GM06990 (cell line): ENCODE measurements around the gene KL.

Source experiments
- DNase-seq: peaks from one replicate; pipeline ENCODE4 v3.0.0-alpha.2; 2011; ENCODE audit not compliant: insufficient read length; ENCODE audit errors: extremely low read depth
- H3K27me3 ChIP-seq: replicated peaks from 2 replicates; pipeline ENCODE4 v1.6.0; 2011; ENCODE audit warnings: low read length; ENCODE audit not compliant: control insufficient read depth, insufficient read depth
- H3K36me3 ChIP-seq: 2 replicates; pipeline ENCODE4 v1.5.1; 2011; ENCODE audit warnings: low read length; ENCODE audit not compliant: control insufficient read depth, insufficient read depth
- H3K4me3 ChIP-seq: replicated peaks from 2 replicates; pipeline ENCODE4 v1.5.1; 2011; ENCODE audit warnings: low read depth, mild to moderate bottlenecking, control low read depth, low read length
- TF ChIP-seq, protein P1 (sequence below): IDR thresholded peaks from 2 replicates; pipeline ENCODE4 v1.5.1; 2011; ENCODE audit warnings: low read length, control low read depth, mild to moderate bottlenecking, inconsistent platforms; ENCODE audit not compliant: insufficient read depth, poor library complexity, severe bottlenecking

The KL gene

GRCh38 chr13:32997399-32997798 is 18.8 kb upstream of the KL start:
- H3K36me3 ChIP-seq = no peaks in the 10 kb centered on the region
- H3K27me3 ChIP-seq = no peaks in the 10 kb centered on the region
- no peak for DNase-seq
- no peak overlapping the region for H3K4me3 ChIP-seq
- TF ChIP-seq, protein P1, sequence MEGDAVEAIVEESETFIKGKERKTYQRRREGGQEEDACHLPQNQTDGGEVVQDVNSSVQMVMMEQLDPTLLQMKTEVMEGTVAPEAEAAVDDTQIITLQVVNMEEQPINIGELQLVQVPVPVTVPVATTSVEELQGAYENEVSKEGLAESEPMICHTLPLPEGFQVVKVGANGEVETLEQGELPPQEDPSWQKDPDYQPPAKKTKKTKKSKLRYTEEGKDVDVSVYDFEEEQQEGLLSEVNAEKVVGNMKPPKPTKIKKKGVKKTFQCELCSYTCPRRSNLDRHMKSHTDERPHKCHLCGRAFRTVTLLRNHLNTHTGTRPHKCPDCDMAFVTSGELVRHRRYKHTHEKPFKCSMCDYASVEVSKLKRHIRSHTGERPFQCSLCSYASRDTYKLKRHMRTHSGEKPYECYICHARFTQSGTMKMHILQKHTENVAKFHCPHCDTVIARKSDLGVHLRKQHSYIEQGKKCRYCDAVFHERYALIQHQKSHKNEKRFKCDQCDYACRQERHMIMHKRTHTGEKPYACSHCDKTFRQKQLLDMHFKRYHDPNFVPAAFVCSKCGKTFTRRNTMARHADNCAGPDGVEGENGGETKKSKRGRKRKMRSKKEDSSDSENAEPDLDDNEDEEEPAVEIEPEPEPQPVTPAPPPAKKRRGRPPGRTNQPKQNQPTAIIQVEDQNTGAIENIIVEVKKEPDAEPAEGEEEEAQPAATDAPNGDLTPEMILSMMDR = no peak

DNA sequence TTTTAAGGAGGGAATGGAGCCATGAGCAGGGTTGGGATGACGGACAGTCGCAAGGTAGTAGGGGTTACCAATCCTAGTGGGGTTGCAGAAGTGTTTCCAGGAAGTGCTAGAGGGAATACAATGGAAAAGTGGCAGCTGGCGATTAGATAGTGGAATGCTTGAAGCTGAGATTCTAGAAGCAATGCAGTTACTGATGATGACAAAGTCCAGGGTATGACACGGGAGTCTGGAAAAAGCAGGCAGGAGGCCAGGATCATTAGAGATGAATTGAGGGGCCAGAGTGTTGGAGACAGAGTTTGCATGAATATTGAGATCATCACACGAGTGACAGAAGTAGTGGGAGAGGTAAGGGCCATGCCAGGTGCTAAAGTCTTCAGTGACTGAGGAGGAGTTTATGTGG is 17.3 kb upstream of the KL start:
- no peak overlapping the region for H3K4me3 ChIP-seq
- TF ChIP-seq, protein P1 = no peak
- H3K36me3 ChIP-seq = no peaks in the 10 kb centered on the region
- DNase-seq = no peak
- no peaks in the 10 kb centered on the region for H3K27me3 ChIP-seq

DNA sequence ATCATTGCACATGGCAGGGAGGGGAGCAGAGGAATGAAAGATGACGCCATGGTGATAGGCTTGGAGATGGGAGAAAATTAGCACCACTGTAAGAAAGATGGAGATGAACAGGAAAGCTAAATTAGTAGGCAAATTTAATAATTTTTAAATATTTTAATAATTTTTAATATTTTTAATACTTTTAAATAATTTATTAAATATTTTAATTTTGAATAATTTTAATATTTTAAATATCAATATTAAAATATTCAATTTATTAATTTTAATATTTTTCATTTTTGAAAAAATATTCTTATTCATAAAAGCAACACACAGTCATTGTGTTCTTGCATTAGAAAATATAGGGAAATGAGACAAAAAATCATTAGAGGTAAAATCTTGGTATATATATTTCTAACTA is 15.9 kb upstream of the KL start:
- H3K36me3 ChIP-seq = no peaks in the 10 kb centered on the region

GRCh38 chr13:33003458-33004019 is 12.7 kb upstream of the KL start:
- DNase-seq = no peak
- TF ChIP-seq, protein P1 = no peak
- no peak overlapping the region for H3K4me3 ChIP-seq
- no peaks in the 10 kb centered on the region for H3K36me3 ChIP-seq
- no peaks in the 10 kb centered on the region for H3K27me3 ChIP-seq

More for the DNA sequence above, 15.9 kb upstream of the KL start:
- no peak for DNase-seq
- TF ChIP-seq, protein P1 = no peak
- no peak overlapping the region for H3K4me3 ChIP-seq
- H3K27me3 ChIP-seq = no peaks in the 10 kb centered on the region

DNA sequence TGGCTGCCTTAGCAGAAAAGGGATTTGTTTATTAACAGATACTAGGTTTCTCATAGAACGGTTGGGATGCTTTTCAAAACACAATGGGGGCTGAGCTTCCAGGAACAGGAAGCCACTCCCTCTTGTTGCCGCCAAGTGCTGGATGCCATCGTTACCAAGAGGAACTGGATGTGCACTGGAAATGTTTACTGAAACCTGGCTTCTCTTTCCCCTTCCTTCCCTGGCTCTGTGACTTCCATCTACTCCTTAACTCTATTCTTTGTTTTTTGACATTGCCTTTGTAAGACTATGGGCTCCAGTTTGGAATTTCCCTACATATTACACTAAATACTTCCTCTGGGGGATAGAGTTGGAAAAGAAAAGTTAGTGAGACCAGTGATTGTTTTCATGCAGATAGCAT is 11.7 kb upstream of the KL start:
- DNase-seq = no peak
- Histone ChIP-seq H3K36me3 (no peaks in the 10 kb centered on the region), H3K4me3 (no peak overlapping the region), H3K27me3 (no peaks in the 10 kb centered on the region)
- TF ChIP-seq, protein P1 = no peak

- no peak for DNase-seq
- Histone ChIP-seq H3K4me3 (no peak overlapping the region), H3K27me3 (no peaks in the 10 kb centered on the region), H3K36me3 (no peaks in the 10 kb centered on the region)
- TF ChIP-seq, protein P1 = no peak
Observed at GRCh38 chr13:33006134-33006533, 10.1 kb upstream of the KL start.
